AG09319 (cell line): Measurements from ENCODE around the gene NUP210.

Experiments
- DNase-seq: peaks from one replicate; pipeline ENCODE4 v3.0.0-alpha.2; 2010; ENCODE audit warnings: low read depth; ENCODE audit errors: extremely low read depth
- TF ChIP-seq, protein P1 (sequence below): IDR thresholded peaks from 2 replicates; pipeline ENCODE4 v1.5.1; 2011; ENCODE audit warnings: low read depth, mild to moderate bottlenecking, inconsistent platforms, low read length, moderate library complexity

Gene NUP210

DNA sequence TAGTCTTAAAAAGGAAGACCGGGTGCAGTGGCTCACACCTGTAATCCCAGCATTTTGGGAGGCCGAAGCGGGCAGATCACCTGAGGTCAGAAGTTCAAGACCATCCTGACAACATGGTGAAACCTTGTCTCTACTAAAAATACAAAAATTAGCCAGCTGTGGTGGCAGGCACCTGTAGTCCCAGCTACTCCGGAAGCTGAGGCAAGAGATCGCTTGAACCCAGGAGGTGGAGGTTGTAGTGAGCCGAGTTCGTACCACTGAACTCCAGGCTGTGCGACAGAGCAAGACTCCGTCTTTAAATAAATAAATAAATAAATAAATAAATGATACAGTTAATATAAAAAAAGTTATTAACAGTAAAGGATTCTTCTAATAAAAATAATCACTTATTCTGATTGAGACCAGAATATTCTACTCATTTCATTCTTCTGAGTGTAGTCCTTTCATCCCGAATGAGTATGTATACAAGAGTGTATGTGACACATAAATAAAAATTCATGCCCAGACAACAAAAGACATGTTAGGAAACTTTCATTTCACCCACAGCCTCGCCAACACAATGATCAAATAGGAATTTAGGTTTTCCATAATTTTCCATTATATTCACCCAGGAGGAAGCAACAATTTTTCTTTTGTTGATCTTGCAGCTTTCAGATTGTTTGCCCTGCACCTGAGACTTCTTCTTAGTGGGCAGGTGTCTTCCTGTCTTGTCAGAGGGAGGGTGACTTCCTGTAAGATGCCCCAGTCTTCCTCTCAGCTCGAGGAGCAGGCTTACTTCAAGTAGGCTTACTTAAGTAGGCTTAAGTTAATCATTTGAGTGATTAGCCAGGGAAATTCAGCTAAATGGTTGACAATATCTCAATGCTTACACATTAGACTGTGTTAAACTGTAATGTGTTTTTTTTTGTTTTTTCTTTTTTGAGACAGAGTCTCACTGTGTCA is 7.8 kb upstream of the NUP210 start:
- DNase-seq: no peak
- TF ChIP-seq, protein P1, sequence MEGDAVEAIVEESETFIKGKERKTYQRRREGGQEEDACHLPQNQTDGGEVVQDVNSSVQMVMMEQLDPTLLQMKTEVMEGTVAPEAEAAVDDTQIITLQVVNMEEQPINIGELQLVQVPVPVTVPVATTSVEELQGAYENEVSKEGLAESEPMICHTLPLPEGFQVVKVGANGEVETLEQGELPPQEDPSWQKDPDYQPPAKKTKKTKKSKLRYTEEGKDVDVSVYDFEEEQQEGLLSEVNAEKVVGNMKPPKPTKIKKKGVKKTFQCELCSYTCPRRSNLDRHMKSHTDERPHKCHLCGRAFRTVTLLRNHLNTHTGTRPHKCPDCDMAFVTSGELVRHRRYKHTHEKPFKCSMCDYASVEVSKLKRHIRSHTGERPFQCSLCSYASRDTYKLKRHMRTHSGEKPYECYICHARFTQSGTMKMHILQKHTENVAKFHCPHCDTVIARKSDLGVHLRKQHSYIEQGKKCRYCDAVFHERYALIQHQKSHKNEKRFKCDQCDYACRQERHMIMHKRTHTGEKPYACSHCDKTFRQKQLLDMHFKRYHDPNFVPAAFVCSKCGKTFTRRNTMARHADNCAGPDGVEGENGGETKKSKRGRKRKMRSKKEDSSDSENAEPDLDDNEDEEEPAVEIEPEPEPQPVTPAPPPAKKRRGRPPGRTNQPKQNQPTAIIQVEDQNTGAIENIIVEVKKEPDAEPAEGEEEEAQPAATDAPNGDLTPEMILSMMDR: no peak

DNA sequence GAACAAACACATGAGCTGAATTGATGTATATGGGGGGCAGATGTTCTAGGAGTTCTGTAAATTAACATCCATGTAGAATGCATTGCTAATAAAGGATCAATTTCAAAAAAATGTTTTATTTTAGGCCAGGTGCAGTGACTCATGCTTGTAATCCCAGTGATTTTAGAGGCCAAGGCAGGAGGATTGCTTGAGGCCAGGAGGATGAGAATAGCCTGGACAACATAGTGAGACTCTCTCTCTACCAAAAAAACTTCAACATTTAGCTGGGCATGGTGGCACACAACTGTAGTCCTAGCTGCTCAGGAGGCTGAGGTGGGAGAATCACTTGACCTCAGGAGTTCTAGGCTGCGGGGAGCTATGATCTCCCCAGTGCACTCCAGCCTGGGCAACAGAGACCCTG is 6.5 kb upstream of the NUP210 start:
- no peak for DNase-seq
- TF ChIP-seq, protein P1: no peak

DNA sequence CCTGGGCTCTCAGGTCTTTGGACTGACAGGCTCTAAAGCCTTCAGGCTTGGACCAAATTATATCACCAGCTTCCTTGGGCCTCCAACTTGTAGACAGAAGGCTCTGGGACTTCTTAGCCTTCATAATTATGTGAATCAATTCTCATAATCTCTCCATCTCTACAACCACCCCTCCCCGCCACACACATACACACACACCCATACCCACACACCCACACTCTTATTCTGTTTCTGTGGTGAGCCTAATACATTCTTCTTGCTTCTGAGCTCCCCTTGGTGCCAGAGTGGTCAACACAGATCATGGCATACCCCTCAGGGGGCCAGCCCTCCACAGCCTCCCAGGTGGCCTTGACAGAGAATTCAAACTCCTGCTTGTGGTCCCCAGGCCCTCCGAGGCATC is 5.6 kb upstream of the NUP210 start:
- TF ChIP-seq, protein P1: no peak
- no peak for DNase-seq

DNA sequence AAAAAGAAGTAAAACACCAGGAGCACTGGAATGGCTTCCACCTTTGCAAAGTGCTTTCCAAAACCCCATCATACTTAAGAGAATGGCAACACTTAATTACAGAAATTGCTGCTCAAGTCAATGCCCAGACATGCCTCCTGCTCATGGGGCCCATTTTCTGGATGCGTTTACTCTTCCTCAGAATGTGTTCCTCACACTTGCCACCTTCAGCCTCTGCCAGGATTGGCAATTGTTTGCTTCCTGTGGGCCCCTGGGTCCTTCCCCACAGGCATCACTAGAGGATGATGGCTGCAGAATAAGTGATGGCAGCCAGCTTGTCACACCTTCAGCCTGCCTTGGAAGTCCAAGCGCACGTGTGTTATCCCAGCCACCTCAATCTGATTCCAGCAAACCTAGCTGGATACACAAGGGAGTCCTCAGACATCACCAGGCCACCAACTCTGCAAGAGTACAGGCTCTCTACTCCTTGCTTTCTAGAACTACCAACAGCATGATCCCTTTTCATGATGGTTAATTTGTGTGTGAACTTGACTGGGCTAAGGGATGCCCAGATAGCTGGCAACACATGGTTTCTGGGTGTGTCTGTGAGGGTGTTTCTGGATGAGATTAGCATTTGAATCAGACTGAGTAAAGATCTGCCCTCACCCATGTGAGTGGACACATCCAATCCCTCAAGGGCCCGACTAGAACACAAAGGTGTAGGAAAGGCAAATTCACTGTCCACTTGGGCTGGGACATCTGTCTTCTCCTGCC is 4.9 kb upstream of the NUP210 start:
- DNase-seq: no peak
- TF ChIP-seq, protein P1: no peak

DNA sequence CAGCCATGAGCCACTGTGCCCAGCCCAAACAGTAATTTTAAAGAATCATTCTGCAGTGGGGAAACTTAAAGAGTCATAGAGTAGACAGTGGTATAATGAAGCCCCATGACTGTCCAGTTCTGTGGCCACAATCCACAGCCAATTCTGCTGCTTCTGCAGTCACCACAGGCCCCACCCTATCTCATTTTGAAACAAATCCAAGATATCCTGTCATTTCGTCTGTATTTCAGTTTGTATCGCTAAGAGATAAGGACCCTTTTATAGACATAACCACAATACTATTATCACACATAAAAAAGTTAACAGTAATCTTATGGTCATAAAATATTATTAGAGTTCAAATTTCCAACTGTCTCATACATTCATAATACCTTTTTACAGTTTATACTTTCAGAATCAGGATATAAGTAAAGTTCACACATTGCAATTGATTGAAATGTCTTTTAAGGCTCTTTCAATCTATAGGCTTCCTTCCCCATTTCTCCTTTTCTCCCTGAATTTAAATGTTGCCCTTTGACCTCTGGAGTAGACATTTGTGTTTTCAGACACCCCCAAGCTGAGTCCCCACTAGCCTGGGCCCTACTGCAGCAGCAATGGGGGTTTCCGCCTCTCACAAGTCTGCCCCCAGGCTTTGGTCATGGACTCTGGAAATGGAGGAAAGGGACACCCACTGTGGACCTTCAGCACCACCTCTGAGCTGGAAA is 4.2 kb upstream of the NUP210 start:
- no peak for DNase-seq
- TF ChIP-seq, protein P1: no peak

DNA sequence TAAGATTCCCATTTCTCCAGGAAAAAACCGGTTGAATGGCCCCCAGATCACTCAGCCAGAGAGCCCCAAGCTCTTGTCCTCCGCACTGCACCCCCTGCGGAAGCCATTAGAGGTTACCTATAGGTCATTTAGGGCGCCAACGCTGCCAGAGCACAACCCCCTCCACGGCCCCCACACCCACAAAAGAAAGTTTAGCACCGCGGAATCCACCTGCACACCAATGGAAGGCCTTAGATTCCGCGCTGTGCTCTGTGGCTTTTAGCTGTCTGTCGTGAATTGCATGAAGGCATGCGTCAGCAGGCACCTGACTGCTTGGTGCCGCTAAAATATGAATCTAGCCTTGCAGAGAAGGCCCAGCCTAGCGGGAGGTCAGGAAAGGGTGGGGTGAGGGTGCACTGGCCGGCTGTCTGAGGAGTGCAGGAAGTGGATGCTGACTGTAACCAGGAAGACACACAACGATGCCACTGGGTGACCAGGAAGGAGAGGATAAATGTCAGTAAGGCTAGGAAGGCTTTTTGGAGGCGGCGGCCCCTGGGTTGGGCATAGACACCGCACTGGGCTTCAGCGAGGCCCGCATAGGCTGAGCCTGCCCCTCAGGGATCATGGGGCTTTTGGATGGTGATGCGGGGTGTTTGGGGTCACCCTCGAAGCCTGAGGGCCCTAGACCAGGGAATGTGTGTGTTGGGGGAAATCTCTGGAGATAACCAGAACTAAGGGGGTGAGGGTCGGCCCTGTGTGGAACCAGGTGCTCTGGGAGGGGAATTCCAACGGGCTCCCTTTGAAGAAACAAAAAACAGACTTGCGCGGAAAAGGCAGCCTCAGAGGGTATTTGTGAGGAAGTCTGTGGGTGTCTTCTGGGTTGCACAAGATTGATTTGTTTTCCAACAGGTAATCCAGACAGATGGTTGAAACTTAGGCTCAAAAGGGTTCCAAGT is 976 bp upstream of the NUP210 start:
- DNase-seq: no peak
- TF ChIP-seq, protein P1: no peak
